Mucosa of descending colon (tissue), 3 donors: ENCODE results near the gene CELA3B. TPM values are rescaled to one million over a fixed set of nuclear protein-coding genes. Genes with fewer than 3 reads are reported as not detected.

Experiments used
- ATAC-seq: fragments of 200-7000 bp; cut with Tn5 transposase; one replicate; pipeline ENCODE4 v1.9.1; 2020; ENCODE audit warnings: mild to moderate bottlenecking, moderate library complexity
- DNase-seq, 3 donors: peaks; one replicate each; pipeline ENCODE4 v3.0.0-alpha.2; 2020
- H3K36me3 ChIP-seq: fragments of 200-600 bp; one replicate; pipeline ENCODE4 v1.8.0; 2021; ENCODE audit warnings: low read depth, mild to moderate bottlenecking
- H3K4me1 ChIP-seq: fragments of 200-600 bp; one replicate; pipeline ENCODE4 v1.8.0; 2021; ENCODE audit warnings: low read depth, mild to moderate bottlenecking
- H3K4me3 ChIP-seq: fragments of 200-600 bp; one replicate; pipeline ENCODE4 v1.8.0; 2021; ENCODE audit warnings: mild to moderate bottlenecking
- H3K9me3 ChIP-seq: fragments of 200-600 bp; one replicate; pipeline ENCODE4 v1.8.0; 2021; ENCODE audit warnings: mild to moderate bottlenecking
- CTCF ChIP-seq: fragments of 200-600 bp; IDR thresholded peaks from one replicate; pipeline ENCODE4 v1.8.0; 2022; ENCODE audit warnings: antibody characterized with exemption, mild to moderate bottlenecking
- intact Hi-C, 2 donors: fragments of 100-400 bp; cut with DNase I in 1 of 2; cut with micrococcal nuclease in 1 of 2; formaldehyde crosslinking; loops; one replicate each; pipeline versions ENCODE4 v1.11.0 to v1.11.1; 2022; cut with DNase I, micrococcal nuclease
- total RNA-seq, 3 donors: library from RNA; stranded (reverse); fragmentation: NEBNext Ultra II Directional in 2 of 3; extraction: Animal tissue kit (Norgen Biotek cat#: 25700) in 2 of 3; gene quantifications; one replicate each; pipeline versions ENCODE4 v1.2.1 to v1.2.4, GENCODE V29; 2021 to 2023
- donor health status: DM: no; HTN: no; CAD: no; lungs with moderate emphysema.
- donor health status: DM: no; HTN: no; CAD: no.
- donor health status: DM: no; HTN: yes; CAD: no.

CELA3B gene
- total RNA-seq, 3 donors from 2014 or later, result 0.35 to 3.5 (median 0.70) TPM

GRCh38 chr1:22038036-22038435, 61.2 kb downstream of the CELA3B start:
- TF ChIP-seq CTCF, result no peak
- Histone ChIP-seq H3K36me3 (no peaks in the 10 kb centered on the region), H3K9me3 (no peaks in the 10 kb centered on the region), H3K4me1 (peaks cover 11% of the 10 kb centered on the region), H3K4me3 (no peak overlapping the region)
- intact Hi-C loops, result no loop called here
- DNase-seq (no peak), ATAC-seq (no peak)

Other genes starting within 250 kb of the CELA3B start
- 10 to 100 TPM; 39.1 to 70.6 (median 52.2) TPM for gene USP48, start 193.9 kb upstream of the CELA3B start, total RNA-seq
- gene LDLRAD2, start 164.8 kb upstream of the CELA3B start, total RNA-seq, result under 1 TPM; 0.09 to 0.27 (median 0.19) TPM
- 100 to 1,000 TPM; 142 to 436 (median 197) TPM for gene HSPG2, start 39.7 kb upstream of the CELA3B start, total RNA-seq
- gene CELA3A, start 24.6 kb downstream of the CELA3B start, total RNA-seq, result 1 to 10 TPM in 1 of 3 donors, under 1 TPM in 1, not detected in 1; 0.65 to 1.0 TPM
- 100 to 1,000 TPM; 231 to 292 (median 282) TPM for gene CDC42, start 75.7 kb downstream of the CELA3B start, total RNA-seq
- gene WNT4, start 166.1 kb downstream of the CELA3B start, total RNA-seq, result 1 to 10 TPM; 1.2 to 4.5 (median 2.5) TPM